Right lobe of liver (tissue), 4 donors: ENCODE data around the gene PTPRD.

Source experiments
- CTCF ChIP-seq, 4 donors: fragments of 200-600 bp in 3 of 4; fragments of 450-650 bp in 1 of 4; IDR thresholded peaks; one replicate each; pipeline versions ENCODE4 v1.5.1 to v1.8.0; 2016 to 2022; ENCODE audit warnings: antibody characterized with exemption in 4 of 4, mild to moderate bottlenecking in 2 of 4
- POLR2A ChIP-seq: fragments of 450-650 bp; IDR thresholded peaks from one replicate; pipeline ENCODE4 v1.6.1; 2017; ENCODE audit warnings: antibody characterized with exemption, mild to moderate bottlenecking
- donor health status: DM: no; HTN: no; CAD: no.
- donor health status: DM: no; HTN: no; CAD: no.
- donor health status: DM: no; HTN: yes; CAD: no.

GRCh38 chr9:8877753-8878494 is 1734.9 kb downstream of the PTPRD start:
- TF ChIP-seq CTCF (IDR thresholded peaks at IDR 0.05) (no peak), POLR2A (no peak)
